ENCODE results near the gene GLI2.

The GLI2 gene

GRCh38 chr2:120759543-120760331 is 24.1 kb downstream of the GLI2 start:
- no peak for DNase-seq

DNA sequence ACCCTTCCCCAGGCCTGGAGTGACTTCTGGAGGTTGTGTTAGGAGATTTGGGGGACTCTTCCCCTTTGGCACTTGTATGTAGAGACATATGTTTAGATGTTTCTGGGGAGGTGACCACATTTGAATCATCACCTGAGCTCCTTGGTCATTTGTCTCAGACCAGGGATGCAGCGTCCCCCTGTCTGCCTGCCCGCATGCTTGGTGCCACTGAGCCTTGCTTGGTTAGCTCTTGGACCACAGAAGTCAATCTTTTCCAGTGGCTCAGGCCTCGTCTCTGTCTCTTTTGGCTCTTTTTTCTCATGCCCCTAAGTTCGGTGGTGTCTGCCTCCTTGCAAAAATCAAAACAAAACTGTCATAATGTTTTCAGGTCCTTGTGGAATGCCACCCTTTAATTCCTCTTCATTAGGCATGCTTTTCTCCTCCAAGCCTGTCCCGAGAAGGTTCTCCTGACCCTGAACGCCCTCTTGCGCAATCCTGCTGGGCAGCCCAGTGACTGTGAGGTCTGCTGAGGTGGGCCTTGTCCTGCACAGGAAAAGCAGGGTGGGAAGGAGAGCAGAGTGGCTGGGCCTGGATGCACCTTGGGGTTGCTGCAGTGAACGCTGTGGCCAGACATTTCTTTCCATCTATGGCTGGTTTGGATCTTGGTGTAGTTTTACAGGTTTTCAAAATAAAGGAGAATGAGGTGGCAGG is 24.9 kb downstream of the GLI2 start:
- DNase-seq = no peak

DNA sequence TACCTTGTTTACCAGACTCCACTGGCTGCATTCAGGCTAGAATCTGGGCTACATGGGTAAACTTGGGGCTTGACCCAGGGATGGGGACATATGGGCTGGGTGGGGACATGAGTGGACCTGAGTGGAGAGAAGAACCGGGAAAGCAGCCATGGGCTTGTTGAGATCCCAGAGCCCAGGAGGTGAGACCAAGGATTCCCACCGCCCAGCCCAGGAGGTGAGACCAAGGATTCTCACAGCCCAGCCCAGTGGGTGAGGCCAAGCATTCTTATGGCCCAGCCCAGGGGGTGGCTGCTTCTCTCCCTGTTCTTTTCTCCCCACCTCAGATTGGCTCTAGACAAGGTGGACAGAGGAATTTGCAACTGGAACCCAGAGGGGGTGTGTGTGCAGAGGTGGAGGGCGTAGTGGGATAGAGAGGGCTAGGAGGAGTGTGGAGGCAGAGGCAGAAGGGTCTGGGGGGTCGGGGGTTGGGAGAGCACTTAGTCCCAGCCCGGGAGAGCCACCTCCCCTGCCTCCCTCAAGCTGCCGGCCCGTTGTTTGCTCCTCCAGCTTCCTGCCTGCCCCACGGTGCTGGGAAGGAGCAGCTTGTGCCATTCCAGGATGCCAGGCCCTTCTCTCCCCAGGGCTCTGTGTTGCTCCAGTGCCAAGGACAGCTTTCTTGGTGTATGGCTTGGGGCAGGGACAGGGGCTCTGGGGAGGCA is 25.6 kb downstream of the GLI2 start:
- no peak for DNase-seq

DNA sequence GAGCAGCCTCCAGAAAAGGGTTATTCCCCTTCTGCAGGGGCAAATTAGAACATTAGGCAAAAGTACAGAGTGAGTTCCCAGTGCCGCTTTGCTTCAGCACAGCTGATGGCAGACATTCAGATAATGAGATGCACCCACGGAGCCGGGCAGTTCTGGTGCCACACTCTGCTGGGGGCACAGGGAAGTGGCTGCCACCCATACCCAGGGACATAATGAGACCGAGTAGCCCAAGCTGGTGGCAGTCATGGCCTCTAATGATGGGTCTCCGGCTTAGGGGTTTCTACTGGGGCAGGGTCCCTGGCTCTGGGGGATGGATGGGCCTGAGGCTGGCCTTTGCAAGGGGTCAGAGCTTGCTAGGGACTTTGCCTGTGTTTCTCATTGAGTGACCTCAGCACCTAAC is 26.2 kb downstream of the GLI2 start:
- DNase-seq = no peak

- no peak for DNase-seq
Observed at GRCh38 chr2:120762341-120763061, 26.8 kb downstream of the GLI2 start.

DNA sequence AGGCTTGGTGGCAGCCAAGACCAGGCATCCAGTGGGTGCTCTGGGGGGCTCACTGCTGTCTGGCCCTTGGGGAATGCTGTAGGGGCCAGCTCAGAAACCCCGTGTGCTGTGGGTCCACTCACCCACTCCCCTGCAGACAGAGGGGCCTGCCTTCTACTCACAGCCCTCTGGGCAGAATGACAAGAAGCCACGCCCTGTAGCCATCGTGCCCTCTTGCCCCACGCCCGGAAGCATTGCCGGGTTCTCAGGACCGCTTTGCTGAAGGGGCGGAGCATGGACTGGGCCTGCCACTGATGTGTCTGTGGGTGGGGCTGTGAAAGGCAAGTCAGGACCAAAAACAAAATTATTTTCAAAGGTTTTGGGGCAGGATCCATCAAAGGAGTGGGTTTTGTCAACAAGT is 27.8 kb downstream of the GLI2 start:
- DNase-seq = no peak

DNA sequence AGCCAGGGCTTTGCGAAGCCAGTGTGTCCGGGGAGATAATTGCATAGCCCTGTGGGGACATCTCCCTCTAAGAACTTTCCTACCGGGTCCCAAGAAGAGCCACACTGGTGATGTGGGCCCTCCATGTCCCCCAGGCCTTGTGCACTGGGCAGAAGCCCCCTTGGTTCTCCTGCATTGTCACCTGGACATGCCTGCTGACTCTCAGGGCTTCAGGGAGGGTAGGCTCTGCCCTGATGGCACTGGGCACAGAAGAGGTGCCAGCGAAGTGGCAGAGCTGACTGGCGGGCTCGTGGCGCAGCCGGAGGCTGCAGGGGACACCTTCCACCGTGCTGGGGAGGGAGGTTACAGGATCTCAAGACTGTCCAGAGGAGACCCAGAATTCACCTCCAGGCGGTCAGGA is 28.3 kb downstream of the GLI2 start:
- DNase-seq = no peak

DNA sequence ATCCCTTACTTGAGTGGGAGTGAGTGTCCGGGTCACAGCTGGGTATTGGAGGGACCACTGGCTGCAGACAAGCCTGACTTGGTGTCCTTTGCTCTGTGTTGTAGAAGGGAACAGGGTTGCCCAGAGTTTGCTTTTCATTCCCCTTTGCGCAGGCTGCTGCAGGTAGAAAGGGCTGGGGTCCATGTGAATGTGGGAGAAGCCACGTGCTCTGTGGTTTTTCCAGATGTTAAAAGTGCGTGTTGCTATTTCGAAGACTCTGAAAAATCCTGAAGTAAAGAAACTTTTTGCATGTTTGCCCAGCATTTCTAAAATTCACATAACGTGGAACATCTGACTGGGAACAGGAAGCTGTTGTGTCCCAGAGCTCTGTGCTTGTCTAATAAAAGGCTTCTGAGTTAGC is 28.8 kb downstream of the GLI2 start:
- no peak for DNase-seq

- no peak for DNase-seq
Observed at GRCh38 chr2:120764991-120765677, 29.5 kb downstream of the GLI2 start.

- DNase-seq = no peak
Observed at GRCh38 chr2:120765678-120766469, 30.2 kb downstream of the GLI2 start.

GRCh38 chr2:120766470-120767351 is 31.0 kb downstream of the GLI2 start:
- no peak for DNase-seq

GRCh38 chr2:120767486-120768005 is 31.9 kb downstream of the GLI2 start:
- DNase-seq = no peak

DNA sequence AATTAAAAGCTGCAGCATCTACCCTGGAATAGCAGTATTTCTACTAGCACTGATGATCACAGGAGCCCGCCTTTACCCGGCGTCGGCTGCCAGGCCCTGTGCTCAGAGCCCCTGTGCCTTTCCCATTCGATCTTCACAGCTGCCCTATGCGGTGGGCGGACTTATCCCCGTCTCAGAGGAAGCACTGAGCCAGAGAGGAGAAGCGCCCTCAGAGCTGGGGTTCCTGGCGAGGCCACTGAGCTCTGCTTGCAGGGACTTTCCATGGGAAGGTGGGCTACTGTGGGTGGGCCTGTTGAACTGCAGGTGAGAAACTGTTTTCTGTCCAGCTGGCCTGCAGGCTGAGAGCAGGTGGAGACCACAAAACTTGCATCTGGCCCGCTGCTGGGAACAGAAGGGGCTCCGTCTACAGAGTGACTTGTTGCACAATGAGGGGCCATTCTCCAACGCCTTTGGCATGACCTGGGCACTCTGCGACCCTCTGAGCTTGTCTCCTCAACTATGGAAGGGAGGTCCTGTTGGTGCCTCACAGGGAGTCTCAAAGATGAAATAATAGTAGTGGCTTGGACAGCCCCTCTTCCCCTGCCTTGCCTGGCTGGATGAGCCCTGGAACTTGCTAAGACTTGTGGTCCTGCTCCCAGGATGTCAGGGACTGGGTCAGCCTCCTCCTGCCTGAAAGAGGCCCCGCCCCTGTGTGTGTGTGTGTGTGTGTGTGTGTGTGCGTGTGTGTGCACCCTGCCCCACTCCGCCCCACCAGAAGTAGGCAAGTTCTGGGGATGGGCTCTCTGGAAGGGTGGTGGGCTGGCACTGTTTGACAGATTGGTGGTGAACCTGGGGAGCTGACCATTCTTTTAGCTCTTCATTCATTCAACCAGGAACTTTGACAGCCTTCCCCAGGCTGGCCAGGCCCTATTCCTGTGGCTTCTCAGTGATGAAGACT is 32.7 kb downstream of the GLI2 start:
- no peak for DNase-seq

- no peak for DNase-seq
Observed at GRCh38 chr2:120769076-120769786, 33.6 kb downstream of the GLI2 start.

DNA sequence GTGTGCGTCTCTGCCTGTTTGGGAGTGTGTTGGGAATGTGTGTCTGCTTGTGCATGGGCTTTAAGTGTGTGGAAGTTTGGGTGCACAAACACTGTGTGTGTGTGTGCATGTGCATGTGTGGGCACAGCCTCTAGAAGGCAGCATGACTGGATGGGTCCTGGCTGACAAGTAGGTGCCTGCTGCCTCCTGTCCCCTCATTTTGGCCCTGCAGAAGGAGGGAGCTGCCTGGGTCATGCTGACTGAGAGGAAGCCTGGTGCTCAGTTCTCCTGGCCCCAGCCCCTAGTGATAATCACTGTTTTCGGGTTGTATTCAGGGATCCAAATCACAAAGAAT is 34.1 kb downstream of the GLI2 start:
- DNase-seq = no peak

- no peak for DNase-seq
Observed at GRCh38 chr2:120770176-120770575, 34.5 kb downstream of the GLI2 start.

DNA sequence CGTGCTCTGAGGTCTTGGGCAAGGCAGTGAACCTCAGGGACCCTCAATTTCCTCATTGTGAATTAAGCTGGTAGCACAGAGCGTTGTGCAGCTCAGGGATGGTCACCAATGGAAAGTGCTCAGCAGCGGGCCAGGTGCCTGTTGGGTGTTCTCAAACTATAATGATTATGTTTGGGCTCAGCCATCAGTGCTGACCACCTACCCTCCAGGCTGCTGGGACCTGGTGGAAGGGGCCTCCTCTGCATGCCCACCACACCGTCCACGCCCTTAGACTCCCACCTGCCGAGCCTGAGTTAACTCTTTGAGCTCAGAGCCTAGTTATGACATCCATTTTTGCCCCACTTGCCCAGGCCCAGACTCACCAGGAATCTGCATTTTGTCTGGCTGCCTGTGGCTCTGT is 35.0 kb downstream of the GLI2 start:
- DNase-seq = no peak

- no peak for DNase-seq
Observed at GRCh38 chr2:120771111-120771780, 35.6 kb downstream of the GLI2 start.
